Measurements from ENCODE around the gene PRDX4. TPM values are rescaled to one million over a fixed set of nuclear protein-coding genes. Genes with fewer than 3 reads are reported as not detected.
A peak's percentile ranks its signal among the peaks of the same experiment; 100 is the strongest.

Gene PRDX4
- total RNA-seq, result 254 and 265 TPM in 2 replicates

GRCh38 chrX:23667239-23668177, at the start of gene PRDX4:
TSS of gene PRDX4 (plus strand) at chrX:23667493. CDS start at chrX:23667571, 78 bp downstream.
- DNase-seq (ENCODE audit: low read depth), result no peak
- no peak for TF ChIP-seq CTCF (conservative IDR thresholded peaks at IDR 0.05; ENCODE audit: low read depth, low read length)
- peak within 1 kb of the TSS; percentile 70 for H3K4me3 ChIP-seq (ENCODE audit: low read depth, low read length)

- H3K4me3 ChIP-seq (ENCODE audit: low read depth, low read length), result no peak overlapping the region
- no peak for TF ChIP-seq CTCF (conservative IDR thresholded peaks at IDR 0.05; ENCODE audit: low read depth, low read length)
- no peak for DNase-seq (ENCODE audit: low read depth)
These were observed 45.5 kb upstream of the PRDX4 start for GRCh38 chrX:23621621-23622265.

GRCh38 chrX:23623797-23624196, 43.5 kb upstream of the PRDX4 start:
- TF ChIP-seq CTCF (conservative IDR thresholded peaks at IDR 0.05; ENCODE audit: low read depth, low read length), result no peak
- no peak for DNase-seq (ENCODE audit: low read depth)
- H3K4me3 ChIP-seq (ENCODE audit: low read depth, low read length), result no peak overlapping the region

DNA sequence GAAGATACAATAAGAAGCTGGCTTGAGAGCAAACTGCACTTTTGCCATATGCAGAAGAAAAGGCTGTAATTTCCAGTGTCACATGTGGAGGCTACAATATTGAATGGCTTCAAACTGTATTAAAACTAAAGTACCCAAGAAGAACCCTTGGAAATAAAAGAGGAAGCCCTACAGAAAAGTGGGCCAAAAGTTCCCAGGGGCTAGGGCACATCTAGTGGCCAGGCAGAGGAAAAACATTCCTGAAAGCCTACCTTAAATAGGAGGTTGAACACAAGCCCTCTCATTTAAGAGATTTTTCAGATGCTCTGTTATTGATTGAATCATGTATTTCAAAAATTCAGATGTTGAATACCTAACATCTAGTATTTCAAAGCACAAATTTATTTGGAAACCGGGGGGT, 40.6 kb upstream of the PRDX4 start:
- DNase-seq (ENCODE audit: low read depth), result no peak
- H3K4me3 ChIP-seq (ENCODE audit: low read depth, low read length), result no peak overlapping the region
- TF ChIP-seq CTCF (conservative IDR thresholded peaks at IDR 0.05; ENCODE audit: low read depth, low read length), result peak; percentile 19

DNA sequence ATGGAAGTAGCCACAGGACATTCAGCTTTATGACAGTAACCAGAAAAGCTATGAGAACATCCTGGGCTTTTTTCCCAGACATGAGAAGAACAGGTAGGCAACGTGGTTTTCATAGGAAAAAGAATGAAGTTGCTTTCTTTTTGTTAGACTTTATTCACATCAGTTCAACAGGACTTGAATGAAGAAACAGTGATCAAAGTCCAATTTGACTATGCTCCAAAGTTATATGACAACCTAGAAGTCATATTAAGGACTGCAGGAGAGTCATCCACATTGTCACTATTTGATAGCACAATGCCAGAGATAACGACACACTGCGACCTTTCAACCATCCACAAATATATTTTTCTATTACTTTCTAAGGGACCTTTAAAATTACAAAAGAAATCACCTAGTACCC, 39.2 kb upstream of the PRDX4 start:
- DNase-seq (ENCODE audit: low read depth), result no peak
- H3K4me3 ChIP-seq (ENCODE audit: low read depth, low read length), result no peak overlapping the region
- no peak for TF ChIP-seq CTCF (conservative IDR thresholded peaks at IDR 0.05; ENCODE audit: low read depth, low read length)

- H3K4me3 ChIP-seq (ENCODE audit: low read depth, low read length), result no peak overlapping the region
- no peak for TF ChIP-seq CTCF (conservative IDR thresholded peaks at IDR 0.05; ENCODE audit: low read depth, low read length)
- no peak for DNase-seq (ENCODE audit: low read depth)
These were observed 36.2 kb upstream of the PRDX4 start for GRCh38 chrX:23631136-23631535.

Data from epithelial cell of proximal tubule (primary cell).